H9 (cell line): Measurements from ENCODE around the gene S100G. TPM values are rescaled to one million over a fixed set of nuclear protein-coding genes. Genes with fewer than 3 reads are reported as not detected.
A peak's percentile ranks its signal among the peaks of the same experiment; 100 is the strongest.

Experiments used
- DNase-seq: peaks from one replicate; pipeline ENCODE4 v3.0.0-alpha.2; 2017
- H2AFZ ChIP-seq: one replicate; pipeline ENCODE4 v1.6.1; 2013; ENCODE audit warnings: mild to moderate bottlenecking, low read length, control low read depth, moderate library complexity
- H2AK5ac ChIP-seq: 2 replicates; pipeline ENCODE4 v1.6.1; 2013; ENCODE audit warnings: low read length, control low read depth, mixed read lengths; ENCODE audit not compliant: insufficient read length
- H2BK120ac ChIP-seq: one replicate; pipeline ENCODE4 v1.6.1; 2013; ENCODE audit warnings: low read depth, mild to moderate bottlenecking, low read length, control low read depth, inconsistent platforms; ENCODE audit not compliant: poor library complexity, severe bottlenecking
- H2BK12ac ChIP-seq: 2 replicates; pipeline ENCODE4 v1.6.1; 2013; ENCODE audit warnings: low read length, control low read depth, mixed read lengths, low read depth; ENCODE audit not compliant: insufficient read length
- H2BK15ac ChIP-seq: 2 replicates; pipeline ENCODE4 v1.6.1; 2013; ENCODE audit warnings: low read depth, low read length, control low read depth
- H2BK20ac ChIP-seq: one replicate; pipeline ENCODE4 v1.6.1; 2013; ENCODE audit warnings: low read depth, mild to moderate bottlenecking, low read length, control low read depth, inconsistent platforms; ENCODE audit not compliant: poor library complexity, severe bottlenecking
- H2BK5ac ChIP-seq: 2 replicates; pipeline ENCODE4 v1.6.1; 2013; ENCODE audit warnings: low read length, control low read depth, mixed read lengths; ENCODE audit not compliant: insufficient read length
- H3K14ac ChIP-seq: 2 replicates; pipeline ENCODE4 v1.6.1; 2013; ENCODE audit warnings: low read length, control low read depth; ENCODE audit not compliant: insufficient read depth
- H3K18ac ChIP-seq: 2 replicates; pipeline ENCODE4 v1.6.1; 2013; ENCODE audit warnings: low read depth, mild to moderate bottlenecking, mixed read lengths, low read length, control low read depth; ENCODE audit not compliant: insufficient read length
- H3K23ac ChIP-seq: 2 replicates; pipeline ENCODE4 v1.6.1; 2013; ENCODE audit warnings: low read length, control low read depth, mixed read lengths, low read depth; ENCODE audit not compliant: insufficient read length
- H3K23me2 ChIP-seq: 2 replicates; pipeline ENCODE4 v1.6.1; 2013; ENCODE audit warnings: low read depth, mild to moderate bottlenecking, mixed read lengths, low read length, control low read depth; ENCODE audit not compliant: insufficient read length, poor library complexity, severe bottlenecking
- H3K27ac ChIP-seq: 2 replicates; pipeline ENCODE4 v1.5.1; 2013; ENCODE audit warnings: low read length, control low read depth, mixed read lengths, low read depth; ENCODE audit not compliant: insufficient read length
- H3K27me3 ChIP-seq: 2 replicates; pipeline ENCODE4 v1.6.1; 2013; ENCODE audit warnings: low read length, control low read depth, inconsistent platforms; ENCODE audit not compliant: insufficient read depth
- H3K4ac ChIP-seq: 2 replicates; pipeline ENCODE4 v1.6.1; 2013; ENCODE audit warnings: low read depth, mild to moderate bottlenecking, control low read depth, inconsistent platforms, low read length, moderate library complexity
- H3K4me1 ChIP-seq: 2 replicates; pipeline ENCODE4 v1.6.1; 2013; ENCODE audit warnings: low read length, control low read depth, inconsistent platforms; ENCODE audit not compliant: insufficient read depth
- H3K4me2 ChIP-seq: 2 replicates; pipeline ENCODE4 v1.6.1; 2013; ENCODE audit warnings: low read length, control low read depth, mixed read lengths; ENCODE audit not compliant: insufficient read length, insufficient read depth
- H3K56ac ChIP-seq: 2 replicates; pipeline ENCODE4 v1.6.1; 2013; ENCODE audit warnings: low read depth, mild to moderate bottlenecking, mixed read lengths, low read length, control low read depth; ENCODE audit not compliant: insufficient read length
- H3K79me1 ChIP-seq: 2 replicates; pipeline ENCODE4 v1.6.1; 2013; ENCODE audit warnings: low read depth, mild to moderate bottlenecking, moderate library complexity, low read length, control low read depth, inconsistent platforms; ENCODE audit not compliant: insufficient read depth, poor library complexity, severe bottlenecking
- H3K79me2 ChIP-seq: 2 replicates; pipeline ENCODE4 v1.6.1; 2013; ENCODE audit warnings: low read length, control low read depth, inconsistent platforms; ENCODE audit not compliant: insufficient read depth
- H3K9ac ChIP-seq: 2 replicates; pipeline ENCODE4 v1.6.1; 2013; ENCODE audit warnings: low read length, control low read depth, mixed read lengths; ENCODE audit not compliant: insufficient read length; ENCODE audit errors: extremely low read depth
- H3K9me3 ChIP-seq: one replicate; pipeline ENCODE4 v1.6.1; 2013; ENCODE audit warnings: low read depth, low read length, inconsistent platforms; ENCODE audit not compliant: control insufficient read depth
- H3T11ph ChIP-seq: one replicate; pipeline ENCODE4 v1.6.1; 2013; ENCODE audit warnings: mild to moderate bottlenecking, low read length, control low read depth, inconsistent platforms
- H4K20me1 ChIP-seq: one replicate; pipeline ENCODE4 v1.6.1; 2013; ENCODE audit not compliant: control insufficient read depth, insufficient read length, insufficient read depth
- H4K5ac ChIP-seq: 2 replicates; pipeline ENCODE4 v1.6.1; 2013; ENCODE audit warnings: low read depth, mild to moderate bottlenecking, mixed read lengths, low read length, control low read depth; ENCODE audit not compliant: insufficient read length
- H4K8ac ChIP-seq: replicated peaks from 2 replicates; pipeline ENCODE4 v1.6.1; 2013; ENCODE audit warnings: low read length, control low read depth, mixed read lengths, low read depth; ENCODE audit not compliant: insufficient read length
- H4K91ac ChIP-seq: 2 replicates; pipeline ENCODE4 v1.6.1; 2013; ENCODE audit warnings: low read depth, mild to moderate bottlenecking, moderate library complexity, mixed read lengths, low read length, control low read depth; ENCODE audit not compliant: insufficient read length
- H3K27ac Mint-ChIP-seq, 3 experiments: 2 replicates in 2 of 3; 3 replicates in 1 of 3; pipeline ENCODE4 v1.8.0; 2020 to 2021; ENCODE audit warnings: mixed read lengths in 3 of 3, mild to moderate bottlenecking in 1 of 3, moderate library complexity in 1 of 3
- H3K27me3 Mint-ChIP-seq: 2 replicates; pipeline ENCODE4 v1.8.0; 2021; ENCODE audit warnings: low read depth, mild to moderate bottlenecking, moderate library complexity, mixed read lengths
- H3K36me3 Mint-ChIP-seq, 3 experiments: 2 replicates in 2 of 3; 3 replicates in 1 of 3; pipeline ENCODE4 v1.8.0; 2020 to 2021; ENCODE audit warnings: low read depth in 3 of 3, mixed read lengths in 3 of 3; ENCODE audit not compliant: insufficient read depth in 1 of 3
- H3K4me1 Mint-ChIP-seq, 2 experiments: 2 replicates each; pipeline ENCODE4 v1.8.0; 2020; ENCODE audit warnings: mixed read lengths in 2 of 2
- H3K4me3 Mint-ChIP-seq, 2 experiments: 2 replicates in 1 of 2; 3 replicates in 1 of 2; pipeline ENCODE4 v1.8.0; 2020 to 2021; ENCODE audit warnings: mild to moderate bottlenecking in 2 of 2, mixed read lengths in 2 of 2, moderate library complexity in 1 of 2
- H3K9me3 Mint-ChIP-seq, 2 experiments: 2 replicates in 1 of 2; 3 replicates in 1 of 2; pipeline ENCODE4 v1.8.0; 2020; ENCODE audit warnings: mild to moderate bottlenecking in 2 of 2, mixed read lengths in 2 of 2, moderate library complexity in 1 of 2
- CTCF ChIP-seq: fragments of 200-600 bp; sonication (generic); conservative IDR thresholded peaks from 3 replicates; pipeline ENCODE4 v1.8.0; 2021; ENCODE audit warnings: antibody characterized with exemption, mild to moderate bottlenecking
- WGBS: extraction: QIAGEN DNeasy Blood & Tissue Kit; methylation state at CpG from one replicate; pipeline ENCODE4 v1.1.7; 2013; ENCODE audit warnings: missing lambda C conversion rate, low lambda C conversion rate, mixed read lengths; ENCODE audit not compliant: insufficient read length; ENCODE audit errors: extremely low coverage; 5-methylcytosine and 5-hydroxymethylcytosine counted together
- total RNA-seq: library from RNA; stranded (reverse); gene quantifications from 2 replicates; pipeline ENCODE4 v1.2.1, GENCODE V29; 2021

Gene S100G
- total RNA-seq, 1 experiment from 2014 or later, result not detected

DNA sequence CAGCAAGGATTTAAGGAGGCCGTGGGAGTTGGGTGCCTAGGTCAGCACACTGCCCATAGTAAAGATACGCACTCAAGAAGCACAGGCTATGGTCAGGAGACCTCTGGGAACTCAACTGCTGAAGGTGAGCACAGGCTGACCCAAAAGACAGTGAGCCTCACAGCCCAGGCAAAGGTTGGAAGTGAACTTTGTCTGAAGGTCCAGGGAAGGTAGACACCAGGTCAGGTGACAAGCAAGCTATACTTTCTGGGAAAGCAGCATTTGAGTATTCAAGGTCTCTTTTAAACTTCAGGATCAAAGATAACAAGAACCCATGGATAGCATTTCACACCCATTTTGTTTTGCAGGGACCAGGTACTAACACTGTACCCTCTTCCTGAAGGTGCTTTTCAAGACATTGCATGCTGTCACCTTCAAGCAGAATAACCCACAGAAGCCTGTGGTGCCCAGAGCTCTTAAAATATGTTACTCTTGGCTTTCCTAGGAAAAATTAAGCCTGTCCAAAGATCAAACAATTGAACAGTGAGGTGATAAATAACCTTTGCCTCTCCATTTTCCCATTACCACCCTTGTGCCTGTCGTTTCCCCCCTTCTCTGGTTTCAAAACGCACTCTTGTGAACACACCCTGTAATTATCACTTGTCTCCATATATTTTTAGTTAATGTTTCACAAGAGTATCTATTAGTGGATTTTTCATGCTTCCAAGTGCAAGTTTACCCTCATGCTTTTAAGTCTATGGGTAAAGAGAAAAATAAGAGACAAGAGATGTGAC is 3.4 kb upstream of the S100G start:
- Histone ChIP-seq H3K56ac (no peak overlapping the region), H4K5ac (no peak overlapping the region), H2AK5ac (no peak overlapping the region), H3K9me3 (no peaks in the 10 kb centered on the region), H2BK20ac (no peak overlapping the region), H3K4me1 (peaks cover 6% of the 10 kb centered on the region; the same call in 1 of the 2 replicates), H3K4ac (no peak overlapping the region), H3K79me2 (no peaks in the 10 kb centered on the region), H3K27me3 (no peaks in the 10 kb centered on the region), H3K23me2 (no peaks in the 10 kb centered on the region), H3K23ac (no peak overlapping the region), H3K79me1 (no peaks in the 10 kb centered on the region), H3T11ph (no peak overlapping the region), H3K18ac (no peak overlapping the region), H3K27ac (no peak overlapping the region), H2BK15ac (no peak overlapping the region), H4K20me1 (no peaks in the 10 kb centered on the region), H2BK120ac (no peak overlapping the region), H3K4me2 (no peak overlapping the region), H2AFZ (no peak overlapping the region), H2BK5ac (no peak overlapping the region), H4K91ac (no peak overlapping the region), H3K14ac (no peak overlapping the region), H3K9ac (no peak overlapping the region), H4K8ac (no peak overlapping the region), H2BK12ac (no peak overlapping the region)
- peaks cover 32 to 34% of the 10 kb centered on the region in 2 experiments for H3K4me1 Mint-ChIP-seq
- no peak overlapping the region for H3K4me3 Mint-ChIP-seq
- H3K27me3 Mint-ChIP-seq, result no peaks in the 10 kb centered on the region
- H3K9me3 Mint-ChIP-seq, result peaks cover 10 to 12% of the 10 kb centered on the region in 2 experiments
- WGBS, result no CpG with 5 or more reads among the region's 4 CpGs
- no peak for TF ChIP-seq CTCF
- peaks cover 45 to 75% (median 62%) of the 10 kb centered on the region in 3 experiments for H3K36me3 Mint-ChIP-seq
- DNase-seq, result no peak
- peak overlapping the region in 2 of 3 experiments; percentile 50 to 61; a peak in 3 of 7 replicates for H3K27ac Mint-ChIP-seq
